GM12801 (cell line): Measurements from ENCODE around the gene PCYT2.

ENCODE experiments used
- TF ChIP-seq, protein P1 (sequence below): IDR thresholded peaks from one replicate; pipeline ENCODE4 v1.5.1; 2011; ENCODE audit warnings: control low read depth; ENCODE audit not compliant: insufficient read length; ENCODE audit errors: extremely low read depth

PCYT2 gene

DNA sequence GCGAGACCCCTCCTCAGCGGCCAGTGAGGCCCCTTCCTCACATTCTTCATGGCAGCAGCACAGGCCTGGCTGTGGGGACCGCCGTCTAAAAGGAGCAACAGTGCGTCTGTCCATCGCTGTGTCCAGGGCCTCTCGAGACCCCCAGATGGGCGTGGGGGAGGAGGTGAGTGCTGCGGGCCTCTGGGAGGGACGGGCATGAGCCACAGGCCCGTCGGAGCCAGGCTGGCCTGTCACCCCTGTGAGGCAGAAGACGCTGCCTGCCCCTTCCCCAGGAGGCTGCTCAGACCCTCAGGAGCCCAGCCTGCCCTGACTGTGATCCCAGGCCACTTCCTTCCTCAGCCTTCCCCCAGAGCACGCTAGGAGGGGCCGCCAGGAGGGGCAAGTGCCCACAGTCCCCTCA lies 28.0 kb upstream of the PCYT2 start:
- TF ChIP-seq, protein P1, sequence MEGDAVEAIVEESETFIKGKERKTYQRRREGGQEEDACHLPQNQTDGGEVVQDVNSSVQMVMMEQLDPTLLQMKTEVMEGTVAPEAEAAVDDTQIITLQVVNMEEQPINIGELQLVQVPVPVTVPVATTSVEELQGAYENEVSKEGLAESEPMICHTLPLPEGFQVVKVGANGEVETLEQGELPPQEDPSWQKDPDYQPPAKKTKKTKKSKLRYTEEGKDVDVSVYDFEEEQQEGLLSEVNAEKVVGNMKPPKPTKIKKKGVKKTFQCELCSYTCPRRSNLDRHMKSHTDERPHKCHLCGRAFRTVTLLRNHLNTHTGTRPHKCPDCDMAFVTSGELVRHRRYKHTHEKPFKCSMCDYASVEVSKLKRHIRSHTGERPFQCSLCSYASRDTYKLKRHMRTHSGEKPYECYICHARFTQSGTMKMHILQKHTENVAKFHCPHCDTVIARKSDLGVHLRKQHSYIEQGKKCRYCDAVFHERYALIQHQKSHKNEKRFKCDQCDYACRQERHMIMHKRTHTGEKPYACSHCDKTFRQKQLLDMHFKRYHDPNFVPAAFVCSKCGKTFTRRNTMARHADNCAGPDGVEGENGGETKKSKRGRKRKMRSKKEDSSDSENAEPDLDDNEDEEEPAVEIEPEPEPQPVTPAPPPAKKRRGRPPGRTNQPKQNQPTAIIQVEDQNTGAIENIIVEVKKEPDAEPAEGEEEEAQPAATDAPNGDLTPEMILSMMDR = no peak

DNA sequence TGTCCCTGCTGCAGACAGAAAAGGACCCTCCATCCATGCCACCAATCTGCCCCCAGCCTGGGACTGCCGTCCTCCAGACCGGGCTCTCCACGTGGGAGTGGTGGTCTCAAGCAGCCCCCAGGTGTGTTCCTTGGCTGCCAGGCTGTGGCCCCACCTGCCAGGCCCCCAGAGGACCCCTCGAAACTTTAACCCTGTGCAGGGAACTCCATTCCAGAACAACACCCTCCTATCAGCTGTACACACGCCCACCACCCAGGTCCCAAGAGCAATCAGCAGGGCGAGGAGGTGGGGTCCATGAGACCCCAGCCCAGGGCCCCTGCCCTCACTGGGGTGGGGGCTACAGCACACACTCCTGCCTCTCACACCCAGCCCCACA lies 24.5 kb upstream of the PCYT2 start:
- TF ChIP-seq, protein P1 = no peak

DNA sequence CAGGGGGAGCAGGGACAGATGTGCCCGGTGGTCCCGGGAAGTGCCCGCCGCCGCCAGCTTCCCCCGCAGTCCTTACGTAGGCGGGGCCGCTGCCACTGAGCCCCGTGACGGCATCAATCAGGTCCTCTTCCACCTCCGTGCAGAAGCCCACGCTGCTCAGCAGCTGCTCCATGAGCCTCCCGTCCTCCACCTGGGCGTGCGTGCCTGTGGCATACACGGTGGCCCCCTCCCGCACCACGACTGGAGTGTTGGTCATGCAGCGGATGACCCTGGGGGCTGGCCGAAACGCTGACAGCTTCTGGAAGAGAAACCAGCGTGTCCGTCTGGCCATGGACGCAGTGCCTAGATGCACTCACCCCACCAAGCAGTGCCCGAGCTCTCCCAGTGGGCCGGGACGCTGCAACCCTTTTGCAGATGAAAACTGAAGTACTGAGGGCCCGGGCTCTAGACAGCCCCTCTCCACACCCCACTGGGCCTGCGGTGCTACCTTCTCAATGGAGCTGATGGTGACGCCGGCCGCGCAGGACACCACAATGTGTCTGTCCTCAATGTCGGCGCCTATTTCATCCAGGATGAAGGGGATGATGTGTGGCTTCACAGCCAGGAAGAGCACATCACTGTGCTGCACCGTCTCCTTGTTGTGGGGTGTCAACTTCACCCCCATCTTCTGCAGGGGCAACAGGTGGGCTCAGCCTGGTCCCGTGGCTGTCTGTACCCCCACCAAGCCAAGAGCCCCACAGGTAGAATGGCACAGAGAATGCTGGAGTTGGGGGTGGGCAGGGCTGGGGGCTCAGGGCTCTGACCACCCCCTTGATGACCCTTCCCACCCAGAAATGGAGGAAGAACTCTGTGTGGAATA lies 23.9 kb upstream of the PCYT2 start:
- TF ChIP-seq, protein P1 = no peak

DNA sequence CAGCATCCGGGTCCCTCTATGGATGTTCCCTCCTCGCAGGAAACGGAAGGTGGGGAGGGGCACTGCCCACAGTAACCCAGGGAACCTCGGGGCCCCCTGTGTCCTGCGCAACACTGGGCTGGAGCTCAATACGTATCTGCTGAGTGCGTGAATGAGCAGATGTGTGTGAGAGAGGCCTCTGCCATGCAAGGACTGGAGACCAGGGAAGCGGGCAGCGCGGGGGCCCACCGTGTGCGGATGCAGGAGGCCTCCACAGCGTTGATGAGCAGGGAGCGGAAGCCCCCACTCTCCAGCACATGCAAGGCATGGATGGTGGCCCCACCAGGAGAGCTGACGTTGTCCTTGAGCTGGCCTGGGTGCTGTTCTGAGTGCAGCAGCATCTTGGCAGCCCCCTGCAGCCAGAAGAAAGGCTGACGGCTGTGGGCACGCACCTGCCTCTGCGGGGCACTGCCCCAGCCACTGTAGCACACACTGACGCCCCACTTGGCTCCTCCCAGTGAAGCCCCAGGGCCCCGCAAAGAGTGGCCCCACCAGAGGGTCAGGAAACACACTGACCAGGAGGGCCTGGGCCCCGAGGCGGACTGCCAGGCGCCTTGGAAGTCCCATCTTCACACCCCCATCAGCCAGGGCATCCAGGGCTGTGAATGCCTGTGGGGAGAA lies 23.0 kb upstream of the PCYT2 start:
- TF ChIP-seq, protein P1 = no peak

DNA sequence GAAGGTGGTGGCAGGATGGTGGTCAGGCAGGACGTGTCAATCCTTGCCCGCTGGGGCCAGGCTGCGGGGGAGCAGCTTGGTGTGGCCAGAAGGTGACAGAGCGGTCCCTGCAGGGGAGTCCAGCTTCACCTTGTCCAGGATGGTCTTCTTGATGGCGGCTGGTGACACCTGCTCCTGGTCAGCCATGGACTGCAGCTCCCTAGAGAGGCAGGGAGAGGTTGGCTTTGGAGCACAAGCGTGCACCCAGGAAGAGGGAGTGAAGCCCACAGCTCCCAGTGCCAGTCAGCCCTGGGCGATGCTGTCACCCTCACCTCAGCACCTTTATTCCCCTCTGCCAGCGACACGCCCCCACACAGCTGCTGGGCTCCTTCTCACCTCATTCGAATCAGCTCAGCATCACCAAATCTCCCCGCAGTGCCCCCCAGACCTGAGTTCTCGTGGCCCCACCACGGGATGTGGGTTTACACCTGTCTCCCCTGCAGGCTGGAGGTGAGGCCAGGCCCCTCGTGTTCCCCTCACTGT lies 22.0 kb upstream of the PCYT2 start:
- TF ChIP-seq, protein P1 = no peak

DNA sequence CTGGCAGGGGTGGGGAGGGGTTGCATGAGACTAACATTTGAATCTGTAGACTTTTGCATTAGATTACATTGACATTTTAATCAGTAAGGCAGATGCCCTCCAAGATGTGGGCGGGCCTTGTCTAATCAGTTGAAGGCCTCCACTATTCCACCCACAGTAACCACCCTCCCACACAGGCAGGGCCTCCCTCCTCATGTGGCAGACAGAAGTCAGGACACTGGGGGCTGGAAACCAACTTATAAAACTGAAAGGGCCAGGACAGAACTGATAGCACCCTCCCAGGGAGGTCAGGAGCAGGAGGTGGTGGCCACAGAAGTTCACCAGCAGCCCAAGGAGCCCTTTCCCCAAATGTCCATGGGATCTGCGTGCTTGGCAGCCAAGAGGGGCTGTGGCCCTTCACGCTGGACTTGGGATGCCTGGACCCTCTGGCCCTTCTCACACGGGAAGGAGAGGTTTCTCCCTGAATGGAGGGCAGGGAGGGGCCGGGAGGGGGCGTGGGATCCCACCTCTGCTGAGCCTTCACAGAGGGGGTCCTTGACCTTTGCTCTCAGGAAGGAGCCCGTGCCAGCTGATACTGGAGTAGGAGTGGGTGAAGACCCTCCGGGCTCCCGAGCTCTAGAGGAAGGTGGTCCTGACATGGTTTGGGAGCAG lies 21.3 kb upstream of the PCYT2 start:
- TF ChIP-seq, protein P1 = no peak
